ENCODE measurements around the gene ABHD17A.

- no peak for TF ChIP-seq GATA2 (IDR thresholded peaks at IDR 0.05; ENCODE audit: low read depth, low read length)
- TF ChIP-seq GATA3 (IDR thresholded peaks at IDR 0.05; ENCODE audit: low read depth, low read length) = no peak
These were observed 16.7 kb upstream of the ABHD17A start for GRCh38 chr19:1901940-1902404.
